Neural progenitor cell (in vitro differentiated cells): ENCODE results near the gene NME1. TPM values are rescaled to one million over a fixed set of nuclear protein-coding genes. Genes with fewer than 3 reads are reported as not detected.

Source experiments
- DNase-seq: peaks from one replicate; pipeline ENCODE4 v3.0.0-alpha.2; 2016; ENCODE audit warnings: low spot score
- H2AFZ ChIP-seq: fragments of 200-600 bp; sonication (generic); replicated peaks from 2 replicates; pipeline ENCODE4 v1.6.1; 2016; ENCODE audit warnings: antibody characterized with exemption
- H3F3A ChIP-seq: fragments of 200-600 bp; sonication (generic); 2 replicates; pipeline ENCODE4 v1.6.1; 2016; ENCODE audit warnings: antibody characterized with exemption, low read depth
- H3K27ac ChIP-seq: fragments of 200-600 bp; sonication (generic); 2 replicates; pipeline ENCODE4 v1.5.1; 2016; ENCODE audit warnings: mild to moderate bottlenecking
- H3K27me3 ChIP-seq: fragments of 200-600 bp; sonication (generic); 2 replicates; pipeline ENCODE4 v1.6.1; 2016; ENCODE audit warnings: mild to moderate bottlenecking, moderate library complexity
- H3K36me3 ChIP-seq: fragments of 200-600 bp; sonication (generic); 2 replicates; pipeline ENCODE4 v1.5.1; 2016
- H3K4me1 ChIP-seq: fragments of 200-600 bp; sonication (generic); 2 replicates; pipeline ENCODE4 v1.6.1; 2016; ENCODE audit warnings: mixed run types
- H3K4me2 ChIP-seq: fragments of 200-600 bp; sonication (generic); 2 replicates; pipeline ENCODE4 v1.6.1; 2016
- H3K4me3 ChIP-seq: fragments of 200-600 bp; sonication (generic); 2 replicates; pipeline ENCODE4 v1.5.1; 2016
- H3K79me2 ChIP-seq: fragments of 200-600 bp; sonication (generic); 2 replicates; pipeline ENCODE4 v1.6.1; 2016; ENCODE audit warnings: low read depth
- H3K9ac ChIP-seq: fragments of 200-600 bp; sonication (generic); 2 replicates; pipeline ENCODE4 v1.6.1; 2016
- H3K9me3 ChIP-seq: fragments of 200-600 bp; sonication (generic); 2 replicates; pipeline ENCODE4 v1.5.1; 2016; ENCODE audit warnings: low read depth
- H4K20me1 ChIP-seq: fragments of 200-600 bp; sonication (generic); 2 replicates; pipeline ENCODE4 v1.6.1; 2016; ENCODE audit warnings: low read depth
- H3K27ac Mint-ChIP-seq: 3 replicates; pipeline ENCODE4 v1.8.0; 2021; ENCODE audit warnings: mixed read lengths
- H3K27me3 Mint-ChIP-seq: 2 replicates; pipeline ENCODE4 v1.8.0; 2022; ENCODE audit warnings: low read depth, mild to moderate bottlenecking, inconsistent platforms, moderate library complexity, mixed read lengths; ENCODE audit not compliant: insufficient read depth
- H3K36me3 Mint-ChIP-seq: 3 replicates; pipeline ENCODE4 v1.8.0; 2021; ENCODE audit warnings: mixed read lengths
- H3K4me1 Mint-ChIP-seq: 3 replicates; pipeline ENCODE4 v1.8.0; 2021; ENCODE audit warnings: mixed read lengths
- H3K4me3 Mint-ChIP-seq: 3 replicates; pipeline ENCODE4 v1.8.0; 2021; ENCODE audit warnings: mild to moderate bottlenecking, moderate library complexity, mixed read lengths
- H3K9me3 Mint-ChIP-seq: 3 replicates; pipeline ENCODE4 v1.8.0; 2020; ENCODE audit warnings: mixed read lengths
- CTCF ChIP-seq: fragments of 200-600 bp; sonication (generic); IDR thresholded peaks from 2 replicates; pipeline ENCODE4 v1.5.1; 2017; ENCODE audit warnings: antibody characterized with exemption, mild to moderate bottlenecking
- EZH2 ChIP-seq: fragments of 200-600 bp; sonication (generic); IDR thresholded peaks from 2 replicates; pipeline ENCODE4 v1.6.1; 2017; ENCODE audit warnings: antibody characterized with exemption, mild to moderate bottlenecking, moderate library complexity
- EZH2phosphoT487 ChIP-seq: fragments of 200-600 bp; sonication (generic); IDR thresholded peaks from 2 replicates; pipeline ENCODE4 v1.6.1; 2017; ENCODE audit warnings: antibody characterized with exemption
- total RNA-seq: library from RNA; depleted of rRNA; stranded (reverse); fragments of >200 nt; gene quantifications from 2 replicates; pipeline ENCODE4 v1.2.3, GENCODE V29; 2015; ENCODE audit warnings: low replicate concordance

The NME1 gene
- total RNA-seq, 1 donor from 2014 or later, result 89.5 TPM

GRCh38 chr17:51191895-51192294, 38.5 kb downstream of the NME1 start:
- Mint-ChIP-seq H3K4me1 (no peaks in the 10 kb centered on the region), H3K9me3 (no peaks in the 10 kb centered on the region), H3K27me3 (no peaks in the 10 kb centered on the region), H3K36me3 (peaks cover 24% of the 10 kb centered on the region), H3K4me3 (no peak overlapping the region), H3K27ac (no peak overlapping the region)
- no peak for TF ChIP-seq CTCF
- no peak for TF ChIP-seq EZH2
- no peak for TF ChIP-seq EZH2phosphoT487
- Histone ChIP-seq H3F3A (peaks cover 4% of the 10 kb centered on the region), H3K9ac (no peak overlapping the region), H3K27me3 (no peaks in the 10 kb centered on the region), H3K4me2 (no peak overlapping the region), H4K20me1 (no peaks in the 10 kb centered on the region), H3K9me3 (no peaks in the 10 kb centered on the region), H3K79me2 (no peaks in the 10 kb centered on the region), H3K36me3 (peaks cover 24% of the 10 kb centered on the region), H3K4me1 (no peaks in the 10 kb centered on the region), H2AFZ (no peak overlapping the region), H3K27ac (no peak overlapping the region), H3K4me3 (no peak overlapping the region)
- DNase-seq, result no peak

- H3K4me1 Mint-ChIP-seq, result no peaks in the 10 kb centered on the region
- H3K27ac Mint-ChIP-seq, result no peak overlapping the region
- H3K9me3 ChIP-seq, result no peaks in the 10 kb centered on the region
- H3K27ac ChIP-seq, result no peak overlapping the region
- peaks cover 22% of the 10 kb centered on the region for H3K36me3 Mint-ChIP-seq
- H3K36me3 ChIP-seq, result peaks cover 24% of the 10 kb centered on the region
- H3K4me2 ChIP-seq, result no peak overlapping the region
- no peak overlapping the region for H2AFZ ChIP-seq
- no peaks in the 10 kb centered on the region for H3K9me3 Mint-ChIP-seq
- H3K9ac ChIP-seq, result no peak overlapping the region
- H3K4me3 ChIP-seq, result no peak overlapping the region
- H3K4me1 ChIP-seq, result no peaks in the 10 kb centered on the region
- no peaks in the 10 kb centered on the region for H3K27me3 ChIP-seq
- no peaks in the 10 kb centered on the region for H3K27me3 Mint-ChIP-seq
- no peaks in the 10 kb centered on the region for H3K79me2 ChIP-seq
- TF ChIP-seq EZH2phosphoT487, result no peak
- H3K4me3 Mint-ChIP-seq, result no peak overlapping the region
- H3F3A ChIP-seq, result no peaks in the 10 kb centered on the region
- no peak for DNase-seq
- H4K20me1 ChIP-seq, result no peaks in the 10 kb centered on the region
Observed at GRCh38 chr17:51197754-51198153, 44.4 kb downstream of the NME1 start.

GRCh38 chr17:51200295-51200694, 46.9 kb downstream of the NME1 start:
- Histone ChIP-seq H3K79me2 (no peaks in the 10 kb centered on the region), H3K9ac (no peak overlapping the region), H3K4me1 (no peaks in the 10 kb centered on the region), H3F3A (no peaks in the 10 kb centered on the region), H3K4me3 (no peak overlapping the region), H4K20me1 (no peaks in the 10 kb centered on the region), H3K9me3 (no peaks in the 10 kb centered on the region), H3K27me3 (no peaks in the 10 kb centered on the region), H3K36me3 (peaks cover 24% of the 10 kb centered on the region), H2AFZ (no peak overlapping the region), H3K27ac (no peak overlapping the region), H3K4me2 (no peak overlapping the region)
- TF ChIP-seq CTCF (no peak), EZH2 (no peak), EZH2phosphoT487 (no peak)
- no peak for DNase-seq
- H3K9me3 Mint-ChIP-seq, result no peaks in the 10 kb centered on the region
- peaks cover 17% of the 10 kb centered on the region for H3K36me3 Mint-ChIP-seq
- H3K4me1 Mint-ChIP-seq, result no peaks in the 10 kb centered on the region
- no peak overlapping the region for H3K27ac Mint-ChIP-seq
- no peaks in the 10 kb centered on the region for H3K27me3 Mint-ChIP-seq
- H3K4me3 Mint-ChIP-seq, result no peak overlapping the region

GRCh38 chr17:51200846-51201245, 47.5 kb downstream of the NME1 start:
- Mint-ChIP-seq H3K36me3 (peaks cover 14% of the 10 kb centered on the region), H3K9me3 (no peaks in the 10 kb centered on the region), H3K4me1 (no peaks in the 10 kb centered on the region), H3K27me3 (no peaks in the 10 kb centered on the region), H3K4me3 (no peak overlapping the region), H3K27ac (no peak overlapping the region)
- H3K4me1 ChIP-seq, result no peaks in the 10 kb centered on the region
- H3K36me3 ChIP-seq, result peaks cover 30% of the 10 kb centered on the region
- no peaks in the 10 kb centered on the region for H3F3A ChIP-seq
- no peak overlapping the region for H3K4me3 ChIP-seq
- no peak overlapping the region for H2AFZ ChIP-seq
- no peak overlapping the region for H3K4me2 ChIP-seq
- TF ChIP-seq CTCF (no peak), EZH2phosphoT487 (no peak), EZH2 (no peak)
- H3K9me3 ChIP-seq, result no peaks in the 10 kb centered on the region
- H3K27me3 ChIP-seq, result no peaks in the 10 kb centered on the region
- H3K27ac ChIP-seq, result no peak overlapping the region
- H4K20me1 ChIP-seq, result no peaks in the 10 kb centered on the region
- H3K79me2 ChIP-seq, result no peaks in the 10 kb centered on the region
- DNase-seq, result no peak
- H3K9ac ChIP-seq, result no peak overlapping the region
